GM12878 (cell line): Measurements from ENCODE around the gene PDCD6IP.

ENCODE experiments used
- CTCF ChIP-seq, 3 experiments: IDR thresholded peaks in 2 of 3; conservative IDR thresholded peaks in 1 of 3; 2 replicates each; pipeline ENCODE4 v1.5.1; 2011; ENCODE audit warnings: low read depth in 3 of 3, low read length in 3 of 3, mild to moderate bottlenecking in 3 of 3, control low read depth in 2 of 3, moderate library complexity in 2 of 3, inconsistent platforms in 1 of 3, mixed read lengths in 1 of 3; ENCODE audit not compliant: control insufficient read depth in 2 of 3, insufficient read depth in 1 of 3; ENCODE audit errors: extremely low read depth in 1 of 3
- EP300 ChIP-seq, 2 experiments: fragments of 150-350 bp in 1 of 2; IDR thresholded peaks; 2 replicates each; pipeline ENCODE4 v1.6.1; 2011 to 2012; ENCODE audit warnings: low read depth in 2 of 2, low read length in 2 of 2, borderline replicate concordance in 1 of 2, improper control_type of control experiment in 1 of 2, inconsistent platforms in 1 of 2; ENCODE audit not compliant: control insufficient read depth in 1 of 2
- EZH2 ChIP-seq: IDR thresholded peaks from 2 replicates; pipeline ENCODE4 v1.6.1; 2012; ENCODE audit warnings: low read depth, mild to moderate bottlenecking, control low read depth, inconsistent platforms, low read length, borderline replicate concordance; ENCODE audit not compliant: control insufficient read depth
- HCFC1 ChIP-seq: fragments of 150-350 bp; IDR thresholded peaks from 2 replicates; pipeline ENCODE4 v1.6.1; 2014; ENCODE audit warnings: low read length
- MXI1 ChIP-seq: fragments of 150-350 bp; IDR thresholded peaks from 2 replicates; pipeline ENCODE4 v1.6.1; 2011; ENCODE audit warnings: low read depth, mild to moderate bottlenecking, inconsistent platforms, low read length, improper control_type of control experiment
- POLR2A ChIP-seq: IDR thresholded peaks from 2 replicates; pipeline ENCODE4 v1.6.1; 2011; ENCODE audit warnings: low read depth, mild to moderate bottlenecking, low read length
- ZNF274 ChIP-seq: IDR thresholded peaks from one replicate; pipeline ENCODE4 v1.8.0; 2011; ENCODE audit not compliant: insufficient read length, insufficient read depth
- ZNF384 ChIP-seq: IDR thresholded peaks from 2 replicates; pipeline ENCODE4 v1.6.1; 2012; ENCODE audit warnings: low read depth, mild to moderate bottlenecking, low read length, improper control_type of control experiment, borderline replicate concordance

GRCh38 chr3:33798113-33798417 lies 365 bp upstream of the PDCD6IP start:
- TF ChIP-seq CTCF (IDR thresholded peaks at IDR 0.05 in 2 of 3, conservative IDR thresholded peaks at IDR 0.05 in 1 of 3; ENCODE audit: control insufficient read depth in 2 of 3, extremely low read depth in 1 of 3, insufficient read depth in 1 of 3, low read depth in 3 of 3, low read length in 3 of 3) = no peak
- no peak for TF ChIP-seq EP300 (IDR thresholded peaks at IDR 0.05; ENCODE audit: borderline replicate concordance in 1 of 2, control insufficient read depth in 1 of 2, low read depth in 2 of 2, low read length in 2 of 2)
- TF ChIP-seq EZH2 = no peak
- no peak for TF ChIP-seq POLR2A
- TF ChIP-seq MXI1 = no peak
- no peak for TF ChIP-seq ZNF274
- TF ChIP-seq HCFC1 = no peak
- TF ChIP-seq ZNF384 = no peak
